ENCODE measurements around the gene CCDC86. TPM values are rescaled to one million over a fixed set of nuclear protein-coding genes. Genes with fewer than 3 reads are reported as not detected.
A peak's percentile ranks its signal among the peaks of the same experiment; 100 is the strongest.

The CCDC86 gene
- total RNA-seq, 3 donors from 2014 or later = 8.8 to 14.9 (median 14.7) TPM

DNA sequence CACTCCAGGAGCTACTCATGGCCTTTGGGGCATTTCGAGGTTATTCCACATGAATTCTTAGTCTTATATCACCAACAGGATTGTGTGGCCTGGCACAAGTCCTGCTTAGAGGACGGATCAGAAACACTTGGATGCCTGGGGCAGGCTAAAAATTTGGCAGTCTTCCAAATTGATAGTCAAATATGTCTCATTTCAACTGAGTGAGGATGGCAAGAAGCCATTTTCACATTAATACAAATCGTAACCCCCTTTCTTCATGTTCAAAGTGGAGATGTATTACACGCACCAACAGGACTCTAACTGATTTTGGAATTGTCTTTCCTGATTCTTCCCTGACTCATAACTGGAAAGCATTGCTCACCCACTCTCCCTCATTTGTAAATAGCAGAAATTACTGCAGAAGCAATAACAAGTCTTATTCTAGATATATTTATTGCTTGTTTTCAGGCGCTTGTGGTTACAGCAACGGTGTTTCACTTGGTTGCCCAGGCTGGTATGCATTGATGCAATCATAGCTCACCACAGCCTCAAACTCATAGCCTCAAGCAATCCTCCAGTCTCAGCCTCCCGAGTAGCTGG, 10.3 kb upstream of the CCDC86 start:
- Histone ChIP-seq H3K36me3 (ENCODE audit: low read depth) (no peaks in the 10 kb centered on the region), H3K9me3 (no peaks in the 10 kb centered on the region), H3K4me3 (no peak overlapping the region), H3K4me1 (ENCODE audit: low read depth) (no peaks in the 10 kb centered on the region)
- TF ChIP-seq CTCF (IDR thresholded peaks at IDR 0.05) = no peak
- no peak for ATAC-seq
- intact Hi-C loops (cut with DNase I, micrococcal nuclease) = loop anchor here (5.0 to 10.0 kb wide), 2 partner anchors 56 to 353 kb away; no protein-coding TSS in a partner anchor
- no peak for DNase-seq

DNA sequence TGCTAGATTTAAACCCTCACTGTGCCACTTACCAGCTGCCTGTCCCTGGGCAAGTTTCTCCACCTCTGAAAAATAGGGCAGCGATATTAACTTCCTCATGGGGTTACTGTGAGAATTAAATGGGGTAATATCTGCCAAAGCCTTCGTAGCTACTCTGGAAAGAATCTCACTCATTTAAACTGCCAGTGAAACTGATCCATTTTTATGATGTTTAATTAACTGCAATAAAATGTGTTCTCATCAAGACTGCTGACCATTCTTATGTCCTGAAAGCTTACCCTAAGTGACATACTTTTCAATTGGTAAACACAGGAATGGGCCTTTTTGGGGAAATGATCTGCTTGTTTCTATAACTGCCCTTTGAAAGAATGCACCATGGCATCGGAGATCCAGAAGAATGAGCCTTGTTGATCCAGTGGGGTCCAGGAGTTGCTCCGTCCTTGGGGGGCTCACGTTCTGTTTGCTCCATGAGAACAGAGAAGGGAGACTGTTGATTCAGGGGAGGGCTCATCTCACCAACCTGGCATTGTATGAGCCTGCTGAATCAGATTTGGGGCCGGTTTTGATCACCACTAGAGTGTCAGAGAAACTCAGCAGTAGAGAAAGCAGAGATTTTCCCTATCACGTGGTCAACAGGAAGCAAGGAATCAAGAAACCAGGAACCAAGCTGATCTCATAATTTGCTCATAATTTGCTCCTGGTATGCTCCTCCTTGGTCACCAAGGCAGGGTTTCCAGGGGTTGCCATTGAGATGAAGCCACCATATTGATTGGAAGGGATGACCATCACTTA, 7.0 kb upstream of the CCDC86 start:
- intact Hi-C loops (cut with DNase I, micrococcal nuclease) = loop anchor here (5.0 to 10.0 kb wide), 2 partner anchors 52 to 350 kb away; no protein-coding TSS in a partner anchor
- H3K36me3 ChIP-seq (ENCODE audit: low read depth) = no peaks in the 10 kb centered on the region
- no peak for TF ChIP-seq CTCF (IDR thresholded peaks at IDR 0.05)
- DNase-seq (no peak), ATAC-seq (peak; percentile 54)
- H3K4me3 ChIP-seq = no peak overlapping the region
- H3K9me3 ChIP-seq = no peaks in the 10 kb centered on the region
- no peaks in the 10 kb centered on the region for H3K4me1 ChIP-seq (ENCODE audit: low read depth)

DNA sequence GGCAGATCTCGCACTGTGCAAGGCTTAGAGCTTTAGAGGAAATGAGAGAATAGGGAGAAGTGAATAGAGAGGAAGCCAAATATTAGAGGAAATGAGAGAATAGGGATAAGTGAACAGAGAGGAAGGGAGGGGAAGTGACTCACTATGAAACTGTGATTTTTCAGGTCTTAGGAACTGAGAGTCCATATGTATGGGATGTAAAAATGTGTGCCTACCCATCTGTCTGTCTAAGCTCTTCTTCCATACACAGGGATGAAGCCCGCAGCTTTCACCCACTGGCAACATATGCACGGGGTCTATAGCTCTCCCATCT, 6.4 kb upstream of the CCDC86 start:
- no peaks in the 10 kb centered on the region for H3K4me1 ChIP-seq (ENCODE audit: low read depth)
- H3K36me3 ChIP-seq (ENCODE audit: low read depth) = no peaks in the 10 kb centered on the region
- no peaks in the 10 kb centered on the region for H3K9me3 ChIP-seq
- intact Hi-C loops (cut with DNase I, micrococcal nuclease) = loop anchor here in 1 of 2 donors (10.0 kb wide), 1 partner anchor 349 kb away; no protein-coding TSS in a partner anchor
- ATAC-seq = no peak
- no peak for TF ChIP-seq CTCF (IDR thresholded peaks at IDR 0.05)
- no peak overlapping the region for H3K4me3 ChIP-seq
- DNase-seq = no peak

GRCh38 chr11:60836866-60837515, 4.9 kb upstream of the CCDC86 start:
- no peaks in the 10 kb centered on the region for H3K9me3 ChIP-seq
- H3K36me3 ChIP-seq (ENCODE audit: low read depth) = no peaks in the 10 kb centered on the region
- no peak overlapping the region for H3K4me3 ChIP-seq
- no peak for ATAC-seq
- intact Hi-C loops (cut with DNase I, micrococcal nuclease) = loop anchor here in 1 of 2 donors (10.0 kb wide), 1 partner anchor 348 kb away; no protein-coding TSS in a partner anchor
- peaks cover 6% of the 10 kb centered on the region for H3K4me1 ChIP-seq (ENCODE audit: low read depth)
- no peak for TF ChIP-seq CTCF (IDR thresholded peaks at IDR 0.05)
- peak in 1 of 3 donors; percentile 10 for DNase-seq

- H3K36me3 ChIP-seq (ENCODE audit: low read depth) = no peaks in the 10 kb centered on the region
- no peak for TF ChIP-seq CTCF (IDR thresholded peaks at IDR 0.05)
- ATAC-seq (no peak), DNase-seq (no peak)
- H3K4me3 ChIP-seq = no peak overlapping the region
- no peaks in the 10 kb centered on the region for H3K9me3 ChIP-seq
- intact Hi-C loops (cut with DNase I, micrococcal nuclease) = loop anchor here in 1 of 2 donors (10.0 kb wide), 1 partner anchor 347 kb away; no protein-coding TSS in a partner anchor
- H3K4me1 ChIP-seq (ENCODE audit: low read depth) = peaks cover 13% of the 10 kb centered on the region
Measured at GRCh38 chr11:60838132-60838531, 3.8 kb upstream of the CCDC86 start.
